ENCODE results near the gene MOSPD2.

MOSPD2 gene

GRCh38 chrX:14872851-14873675 is at the start of gene MOSPD2, which contains the start of gene FANCB:
Gene MOSPD2, plus strand, starts transcription at chrX:14873421. Its CDS starts 108 bp downstream, at chrX:14873529.
Gene FANCB, minus strand, starts transcription at chrX:14873069. Its CDS starts 7,559 bp downstream, at chrX:14865510.
- DNase-seq (ENCODE audit: low read depth) = peak; percentile 84

GRCh38 chrX:14825851-14826250 is 47.4 kb upstream of the MOSPD2 start:
- no peak for DNase-seq (ENCODE audit: low read depth)

DNA sequence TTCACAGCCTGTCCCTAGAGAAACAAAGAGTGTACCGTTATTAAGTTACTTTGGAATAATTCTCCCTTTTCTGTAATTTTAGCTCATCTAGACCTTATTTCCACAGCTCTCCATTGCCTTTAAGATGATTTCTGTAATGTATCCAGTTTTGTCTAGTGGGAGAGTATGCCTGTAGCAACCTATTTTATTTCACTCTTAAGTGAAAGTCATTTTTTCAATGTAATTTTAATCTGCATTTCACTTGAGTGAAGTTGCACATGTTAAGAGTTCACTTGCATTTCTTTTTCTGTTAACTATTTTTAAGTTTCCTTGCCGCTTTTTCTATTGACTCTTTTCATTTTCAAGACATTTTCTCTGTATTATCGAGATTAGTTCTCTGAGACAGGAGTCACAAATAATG is 46.9 kb upstream of the MOSPD2 start:
- DNase-seq (ENCODE audit: low read depth) = no peak

DNA sequence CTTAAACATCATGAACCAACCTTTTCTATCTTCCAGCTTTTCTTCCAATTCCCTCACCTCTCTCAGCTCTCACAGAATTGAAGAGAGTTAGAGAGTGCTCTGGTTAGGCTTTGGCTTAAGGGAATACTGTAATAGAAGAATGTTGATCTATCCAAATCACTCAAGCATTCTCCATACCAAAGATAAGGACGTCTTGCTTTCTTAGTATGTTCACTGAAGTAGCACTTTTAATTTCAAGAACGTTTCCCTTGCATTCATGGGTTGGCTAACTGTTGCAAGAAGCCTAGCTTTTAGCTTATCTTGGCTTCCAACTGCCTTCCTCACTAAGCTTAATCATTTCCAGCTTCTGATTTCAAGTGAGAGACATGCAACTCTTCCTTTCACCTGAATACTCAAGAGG is 43.6 kb upstream of the MOSPD2 start:
- no peak for DNase-seq (ENCODE audit: low read depth)

DNA sequence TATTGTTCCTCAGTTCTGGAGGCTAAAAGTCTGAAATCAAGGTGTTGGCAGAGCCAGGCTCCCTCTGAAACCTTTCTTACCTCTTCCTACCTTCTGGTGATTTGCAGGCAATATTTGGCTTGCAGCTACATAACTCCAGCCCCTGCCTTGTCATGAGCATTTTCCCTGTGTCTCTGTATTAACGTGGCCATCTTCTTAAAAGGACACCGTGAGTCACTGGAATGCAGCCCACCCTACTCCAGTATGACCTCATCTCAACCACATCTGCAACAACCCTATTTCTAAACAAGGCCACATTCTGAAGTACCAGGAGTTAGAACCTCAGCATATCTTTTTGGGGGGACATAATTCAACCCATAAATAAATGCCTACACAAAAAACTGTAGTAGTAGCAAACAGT is 41.1 kb upstream of the MOSPD2 start:
- DNase-seq (ENCODE audit: low read depth) = no peak

DNA sequence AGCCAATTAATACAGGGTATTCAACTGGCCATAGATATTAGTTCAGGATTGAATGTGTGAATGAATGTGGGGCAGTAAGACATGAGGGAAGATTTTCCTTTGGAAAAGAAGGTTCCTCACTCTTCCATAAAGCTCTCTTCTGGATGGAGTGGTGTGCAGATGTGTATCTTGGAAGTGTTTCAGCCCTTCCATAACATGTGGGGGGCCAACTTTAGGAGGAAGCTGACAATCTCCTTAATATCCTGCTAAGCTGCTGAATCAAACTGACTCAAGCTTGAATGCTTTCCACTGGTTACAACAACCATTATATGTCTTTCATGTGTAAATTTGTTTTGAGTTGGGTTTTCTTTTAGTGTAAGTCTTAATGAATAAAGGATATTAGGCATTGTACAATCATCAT is 40.6 kb upstream of the MOSPD2 start:
- DNase-seq (ENCODE audit: low read depth) = no peak

DNA sequence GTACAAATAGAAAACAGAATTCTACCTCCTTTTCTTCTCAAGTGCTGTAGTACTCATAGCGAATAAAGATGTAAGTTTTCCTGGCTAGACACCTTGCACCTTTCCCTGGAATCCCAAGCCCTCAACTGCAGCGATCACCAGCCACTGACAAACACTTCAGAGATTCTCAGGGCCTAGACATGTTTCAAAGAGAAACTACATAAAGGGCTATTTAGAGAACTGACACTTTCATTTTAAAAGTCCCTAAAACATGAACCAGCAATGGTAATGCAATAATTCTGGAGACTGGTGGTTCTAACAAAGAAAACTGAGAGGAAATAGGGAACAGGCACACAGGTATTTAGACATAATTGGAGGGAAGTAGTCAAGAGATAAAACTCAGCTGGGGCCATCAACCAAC is 36.1 kb upstream of the MOSPD2 start:
- DNase-seq (ENCODE audit: low read depth) = no peak

DNA sequence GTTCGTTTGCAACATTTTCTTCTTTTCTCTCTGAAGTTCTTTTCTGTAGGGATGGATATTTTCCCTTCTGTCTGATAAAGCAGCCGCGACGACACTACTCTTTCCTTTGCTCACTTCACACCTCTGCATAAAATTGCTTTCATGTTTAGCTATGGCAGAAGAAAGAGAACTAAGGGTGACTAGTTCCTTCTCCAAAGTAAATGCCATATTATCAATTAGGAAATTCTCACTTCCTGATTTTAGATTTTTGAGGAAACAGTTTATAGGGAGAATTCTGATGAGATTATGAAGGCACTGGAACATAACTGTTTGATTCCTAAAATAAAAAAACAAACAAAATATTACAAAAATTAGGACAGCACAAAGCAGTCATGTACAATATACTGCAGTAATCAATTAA is 29.6 kb upstream of the MOSPD2 start:
- no peak for DNase-seq (ENCODE audit: low read depth)

GRCh38 chrX:14851526-14851925 is 21.7 kb upstream of the MOSPD2 start:
- DNase-seq (ENCODE audit: low read depth) = no peak

DNA sequence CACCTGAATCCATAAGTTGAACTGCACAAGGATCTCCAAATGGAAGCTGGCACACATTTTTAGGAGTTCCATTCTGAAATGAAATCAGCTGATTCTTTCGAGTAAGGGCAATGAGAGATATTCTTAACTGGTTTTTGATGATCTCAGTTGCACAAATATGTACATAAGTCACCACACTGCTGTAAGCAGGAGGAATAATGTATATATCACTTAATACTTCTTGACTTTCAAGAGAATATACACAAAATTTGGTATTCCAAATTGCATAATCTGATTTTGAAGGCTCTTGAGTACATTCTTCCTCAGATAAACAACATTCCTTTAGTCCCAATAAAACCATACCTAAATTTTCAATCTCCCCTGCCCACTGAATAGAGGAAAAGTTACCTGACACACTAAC is 8.6 kb upstream of the MOSPD2 start:
- no peak for DNase-seq (ENCODE audit: low read depth)

DNA sequence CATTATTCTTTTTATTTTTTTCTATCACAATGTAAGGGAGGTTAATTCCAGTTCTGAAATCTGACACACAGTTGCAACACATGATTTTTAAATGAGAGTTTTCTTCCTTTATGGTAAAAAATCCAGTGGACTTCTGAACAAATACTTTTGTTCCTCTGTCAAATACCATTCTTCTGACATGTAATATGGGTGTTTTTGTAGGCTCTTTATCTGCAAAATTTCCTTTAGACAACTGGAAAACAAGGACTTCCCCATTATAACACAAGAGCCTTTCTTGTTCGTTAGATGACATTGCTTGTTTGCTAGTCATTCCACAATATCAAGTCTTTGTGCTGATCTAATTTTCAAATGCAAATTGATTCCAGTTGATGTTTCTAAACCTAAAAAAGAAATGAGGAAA is 8.0 kb upstream of the MOSPD2 start:
- no peak for DNase-seq (ENCODE audit: low read depth)

GRCh38 chrX:14871767-14872166 is 1.5 kb upstream of the MOSPD2 start:
- DNase-seq (ENCODE audit: low read depth) = no peak

DNA sequence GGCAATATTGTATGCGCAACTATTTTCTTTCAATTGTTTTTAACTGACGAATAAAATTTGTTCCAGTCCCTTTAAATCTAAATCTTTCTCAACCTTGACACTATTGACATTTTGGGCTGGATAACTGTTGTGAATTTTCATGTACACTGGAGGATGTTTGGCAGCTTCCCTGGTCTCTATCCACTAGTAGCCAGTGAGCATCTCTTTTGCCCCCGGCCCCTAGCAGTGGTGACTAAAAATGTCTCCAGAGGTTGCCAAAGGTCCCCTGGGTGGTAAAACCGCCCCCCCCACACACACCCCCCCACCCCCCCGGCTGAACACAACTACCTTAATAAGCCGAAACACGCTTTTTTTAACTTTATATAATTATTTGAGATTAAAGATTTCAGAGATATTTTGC is 866 bp upstream of the MOSPD2 start:
- DNase-seq (ENCODE audit: low read depth) = no peak

- no peak for DNase-seq (ENCODE audit: low read depth)
These were observed 442 bp downstream of the MOSPD2 start for GRCh38 chrX:14873676-14874049.

DNA sequence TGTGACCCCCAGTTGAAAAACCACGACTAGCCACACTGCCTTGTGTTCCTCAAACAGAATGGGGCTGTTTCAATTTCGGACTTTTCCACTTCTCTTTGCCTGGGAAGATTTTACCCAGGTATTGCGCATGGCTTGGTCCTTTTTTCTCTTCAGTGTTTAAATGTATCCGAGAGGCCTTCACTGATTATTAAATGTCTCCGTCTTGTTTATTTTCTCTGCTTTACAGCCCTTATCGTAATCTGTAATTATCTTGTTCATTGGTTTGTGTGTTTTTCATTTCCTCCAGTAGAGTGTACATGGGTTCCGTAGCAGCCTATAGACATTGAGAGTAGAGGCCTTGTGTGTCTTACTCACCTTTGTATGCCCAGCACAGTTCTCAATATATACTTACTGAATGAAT is 2.4 kb downstream of the MOSPD2 start:
- no peak for DNase-seq (ENCODE audit: low read depth)

DNA sequence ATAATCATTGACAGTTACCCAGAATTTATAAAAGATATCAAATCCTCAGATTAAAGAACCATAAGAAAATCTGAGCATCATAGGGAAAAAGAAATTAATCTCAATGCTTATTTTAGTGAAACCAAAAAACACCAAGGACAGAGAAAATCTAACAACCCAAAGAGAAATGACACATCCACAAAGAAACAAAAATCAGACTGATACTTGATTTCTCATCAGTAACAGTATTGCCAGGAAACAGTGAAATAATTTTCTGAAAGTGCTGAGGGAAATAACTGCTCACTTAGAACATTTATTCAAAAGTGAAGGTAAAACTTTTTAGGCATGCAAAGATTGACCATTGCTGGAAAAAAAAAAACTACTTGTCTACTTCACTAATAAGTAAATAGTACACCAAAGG is 10.6 kb downstream of the MOSPD2 start:
- no peak for DNase-seq (ENCODE audit: low read depth)

DNA sequence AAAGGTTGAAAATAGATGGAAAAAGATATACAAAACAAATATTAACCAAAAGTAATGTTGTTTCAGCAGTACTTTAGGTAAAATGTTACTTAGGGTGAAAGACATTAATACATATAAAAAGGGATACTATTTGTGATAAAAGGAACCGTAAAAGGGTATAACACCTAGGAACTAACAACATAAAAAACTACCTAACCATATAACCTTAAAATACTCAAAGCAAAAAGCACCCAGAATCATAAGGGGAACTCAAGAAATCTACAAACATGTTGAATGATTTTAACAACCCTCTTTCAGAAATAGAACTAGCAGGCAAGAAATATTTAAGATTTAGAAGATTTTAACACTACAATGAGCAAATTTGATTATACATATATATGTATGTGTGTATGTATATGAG is 11.5 kb downstream of the MOSPD2 start:
- no peak for DNase-seq (ENCODE audit: low read depth)

DNA sequence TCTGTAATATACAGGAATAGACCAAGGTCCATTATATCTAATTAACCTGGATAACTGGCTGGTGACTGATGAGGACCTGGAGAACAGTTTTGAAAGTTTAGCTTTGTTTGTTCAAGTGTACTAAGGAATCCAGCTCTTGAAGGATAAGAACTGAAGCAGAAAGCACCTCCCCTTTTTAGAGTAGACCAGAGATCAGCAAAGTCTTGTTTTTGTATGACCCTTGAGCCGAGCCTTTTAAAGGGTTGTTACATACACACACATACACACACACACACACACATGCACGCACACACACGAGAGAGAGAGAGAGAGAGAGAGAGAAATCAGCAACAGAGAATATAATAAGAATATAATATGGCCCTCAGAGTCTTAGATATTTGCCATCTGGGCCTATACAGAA is 13.0 kb downstream of the MOSPD2 start:
- no peak for DNase-seq (ENCODE audit: low read depth)

DNA sequence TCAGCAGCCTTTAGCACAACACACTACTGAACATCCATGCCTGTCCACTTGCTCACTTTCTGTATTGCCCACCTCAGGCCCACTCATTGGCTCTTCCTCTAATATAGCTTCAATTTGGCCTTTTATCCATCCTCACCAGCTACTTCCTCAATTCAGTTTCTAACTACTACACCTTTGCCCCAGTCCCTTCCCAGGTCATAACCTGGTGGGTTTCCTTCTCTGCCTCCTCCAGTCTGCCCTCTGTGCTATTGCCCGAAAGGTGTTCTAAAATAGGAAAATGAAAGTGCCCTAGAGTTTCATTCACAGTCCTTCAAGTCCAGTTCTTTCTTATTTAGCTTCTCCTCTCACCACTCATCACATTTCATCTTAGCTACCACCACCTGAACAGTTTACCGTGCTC is 23.1 kb downstream of the MOSPD2 start:
- DNase-seq (ENCODE audit: low read depth) = no peak

- DNase-seq (ENCODE audit: low read depth) = no peak
These were observed 23.8 kb downstream of the MOSPD2 start for GRCh38 chrX:14897042-14897441.

- DNase-seq (ENCODE audit: low read depth) = no peak
These were observed 26.4 kb downstream of the MOSPD2 start for GRCh38 chrX:14899607-14900006.

DNA sequence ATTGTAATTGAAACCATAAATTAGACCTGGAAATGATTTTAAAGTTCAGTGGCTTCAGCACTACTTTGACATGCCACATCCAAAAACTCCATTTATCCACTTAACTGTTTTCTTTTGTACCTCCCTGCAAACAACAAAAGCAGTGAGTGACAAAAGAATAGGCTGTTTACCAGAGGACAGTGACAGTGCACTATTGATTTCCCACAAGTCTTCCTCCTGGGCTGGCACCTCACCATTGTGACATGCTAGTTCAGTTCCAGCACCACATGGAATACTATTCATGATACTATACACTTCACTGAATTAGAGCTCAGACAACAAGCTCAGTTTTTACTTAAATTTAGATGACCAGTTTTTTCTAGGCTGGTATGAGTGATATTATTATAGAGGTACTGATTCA is 29.3 kb downstream of the MOSPD2 start:
- no peak for DNase-seq (ENCODE audit: low read depth)

DNA sequence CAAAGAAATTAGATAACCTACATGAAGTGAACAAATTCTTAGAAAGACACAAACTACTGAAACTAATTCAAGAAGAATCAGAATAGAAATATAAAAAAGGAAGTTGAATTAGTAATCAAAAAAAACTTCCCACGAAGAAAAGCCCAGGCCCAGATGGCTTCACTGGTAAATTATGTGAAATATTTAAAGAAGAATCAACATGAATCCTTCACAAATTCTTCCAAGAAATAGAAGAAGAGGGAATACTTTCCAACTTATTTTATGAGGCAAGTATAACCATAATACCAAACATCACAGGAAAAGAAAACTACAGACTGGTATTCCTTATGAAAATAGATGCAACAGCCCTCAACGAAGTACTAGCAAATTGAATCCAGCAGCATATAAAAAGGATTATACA is 30.7 kb downstream of the MOSPD2 start:
- no peak for DNase-seq (ENCODE audit: low read depth)

- no peak for DNase-seq (ENCODE audit: low read depth)
These were observed 40.0 kb downstream of the MOSPD2 start for GRCh38 chrX:14913241-14913640.
